Effector memory CD4-positive, alpha-beta T cell (primary cell): ENCODE results near the gene PSMA7.
"Not testable (repeated sequence)": the region's sequence is repeated elsewhere in the genome, so short reads cannot be mapped to it uniquely, and the experiment has no call there.

Source experiments
- DNase-seq, 3 donors: peaks; one replicate each; pipeline ENCODE4 v3.0.0-alpha.2; 2020
- H3K27ac ChIP-seq: 2 replicates; pipeline ENCODE4 v1.7.0; 2013; ENCODE audit warnings: mild to moderate bottlenecking, low read length, moderate library complexity; ENCODE audit not compliant: insufficient read depth, poor library complexity, severe bottlenecking
- H3K27me3 ChIP-seq: replicated peaks from 2 replicates; pipeline ENCODE4 v1.7.0; 2013; ENCODE audit warnings: mild to moderate bottlenecking, low read length; ENCODE audit not compliant: insufficient read depth, control insufficient read depth, poor library complexity, severe bottlenecking
- H3K36me3 ChIP-seq: 2 replicates; pipeline ENCODE4 v1.7.0; 2013; ENCODE audit warnings: mild to moderate bottlenecking, low read length, moderate library complexity; ENCODE audit not compliant: control insufficient read depth, insufficient read depth
- H3K4me1 ChIP-seq: 2 replicates; pipeline ENCODE4 v1.7.0; 2013; ENCODE audit warnings: low read length, mild to moderate bottlenecking; ENCODE audit not compliant: control insufficient read depth, insufficient read depth, poor library complexity, severe bottlenecking
- H3K4me3 ChIP-seq: 2 replicates; pipeline ENCODE4 v1.7.0; 2013; ENCODE audit warnings: low read length, low read depth, mild to moderate bottlenecking; ENCODE audit not compliant: insufficient read depth, poor library complexity, severe bottlenecking
- H3K9me3 ChIP-seq: 2 replicates; pipeline ENCODE4 v1.7.0; 2013; ENCODE audit warnings: mild to moderate bottlenecking, low read length, moderate library complexity; ENCODE audit not compliant: control insufficient read depth

Gene PSMA7

DNA sequence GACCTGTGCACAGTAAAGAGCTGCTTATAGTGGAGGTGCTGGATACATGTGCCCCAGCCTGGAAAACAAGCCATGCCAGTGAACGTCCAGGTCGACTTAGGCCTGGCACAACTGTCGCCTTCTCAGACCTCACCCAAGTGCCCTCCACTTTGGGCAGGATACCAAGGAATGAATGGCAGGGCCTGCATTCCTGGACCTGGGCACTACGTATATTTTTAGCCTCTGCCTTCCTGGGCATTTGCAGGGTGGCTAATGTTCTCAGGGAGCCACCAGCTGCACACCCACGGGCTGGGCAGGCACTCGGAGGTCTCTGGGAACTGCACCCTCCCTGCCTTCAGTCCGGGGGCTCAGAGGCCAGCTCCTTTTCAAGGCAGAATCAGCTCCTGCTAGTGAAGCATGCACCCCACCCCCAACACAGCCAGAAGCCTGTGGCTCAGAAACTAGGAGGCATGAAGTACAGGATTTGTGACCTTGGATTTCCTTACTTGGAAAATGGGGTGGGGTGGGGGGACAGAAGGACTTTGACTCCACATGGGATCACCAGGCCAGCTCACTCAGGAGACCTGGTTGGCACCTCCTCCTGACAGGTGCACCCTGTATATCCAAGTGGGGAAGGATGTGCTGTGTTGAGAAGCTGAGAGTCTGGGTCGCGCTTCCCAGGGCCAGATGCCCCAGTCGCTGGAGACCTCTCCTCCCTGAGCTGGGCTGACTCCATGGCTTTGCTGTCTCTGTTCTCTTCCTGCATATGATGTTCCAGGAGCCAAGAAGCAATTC, 23.4 kb downstream of the PSMA7 start:
- H3K4me1 ChIP-seq: peaks cover 48% of the 10 kb centered on the region
- no peak overlapping the region for H3K4me3 ChIP-seq
- no peaks in the 10 kb centered on the region for H3K9me3 ChIP-seq
- no peak overlapping the region for H3K27ac ChIP-seq
- no peaks in the 10 kb centered on the region for H3K36me3 ChIP-seq
- no peak for DNase-seq
- no peaks in the 10 kb centered on the region for H3K27me3 ChIP-seq

DNA sequence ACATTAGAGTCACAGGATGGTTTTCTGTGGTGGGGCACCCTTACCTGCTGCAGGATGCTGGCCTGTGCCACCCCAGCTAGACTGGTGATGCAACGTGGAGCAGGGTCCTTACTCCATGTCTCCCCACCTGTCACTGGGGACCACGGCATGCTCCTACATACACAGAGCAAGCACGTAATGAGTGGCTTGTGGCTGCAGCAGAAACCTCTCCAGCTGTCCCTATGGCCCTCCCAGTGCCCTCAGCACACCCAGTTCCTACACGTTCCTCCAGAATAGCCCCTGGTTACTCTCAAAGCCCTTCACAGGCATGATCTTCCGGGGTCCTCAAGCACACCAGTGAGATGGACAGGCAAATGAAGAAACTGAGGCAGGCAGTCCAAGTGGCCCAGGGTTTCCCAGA, 24.1 kb downstream of the PSMA7 start:
- H3K4me1 ChIP-seq: peaks cover 44% of the 10 kb centered on the region
- no peak overlapping the region for H3K27ac ChIP-seq
- no peak for DNase-seq
- no peaks in the 10 kb centered on the region for H3K9me3 ChIP-seq
- H3K27me3 ChIP-seq: no peaks in the 10 kb centered on the region
- no peaks in the 10 kb centered on the region for H3K36me3 ChIP-seq
- H3K4me3 ChIP-seq: no peak overlapping the region

GRCh38 chr20:62118113-62119043, 24.8 kb downstream of the PSMA7 start:
- Histone ChIP-seq H3K27me3 (no peaks in the 10 kb centered on the region), H3K9me3 (peaks cover 6% of the 10 kb centered on the region), H3K36me3 (no peaks in the 10 kb centered on the region), H3K4me3 (no peak overlapping the region), H3K4me1 (peaks cover 36% of the 10 kb centered on the region), H3K27ac (peak overlapping the region; percentile 30)
- no peak for DNase-seq

DNA sequence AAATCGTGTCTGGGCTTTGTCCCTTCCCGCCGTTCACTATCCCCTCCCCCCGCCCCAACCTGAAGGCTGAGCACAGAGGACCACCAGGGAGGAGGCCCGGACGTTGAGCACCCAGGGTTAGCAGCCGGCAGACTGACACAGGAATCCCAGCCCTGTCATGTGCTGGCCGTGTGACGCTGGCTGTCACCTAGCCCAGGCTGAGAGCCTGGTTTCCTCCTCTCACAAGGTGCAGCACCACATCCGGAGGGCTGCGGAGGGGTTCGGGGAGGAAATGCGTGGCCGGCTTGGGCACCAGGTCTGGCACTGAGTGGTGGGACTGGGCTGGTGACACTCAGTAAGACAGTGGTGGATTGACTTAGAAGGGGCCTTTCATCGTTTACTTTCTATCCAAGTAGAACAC, 25.5 kb downstream of the PSMA7 start:
- H3K4me1 ChIP-seq: peaks cover 31% of the 10 kb centered on the region
- H3K9me3 ChIP-seq: peaks cover 13% of the 10 kb centered on the region
- no peaks in the 10 kb centered on the region for H3K36me3 ChIP-seq
- H3K27ac ChIP-seq: peak overlapping the region; percentile 30
- DNase-seq: peak; percentile 73 to 84 (median 81)
- no peaks in the 10 kb centered on the region for H3K27me3 ChIP-seq
- H3K4me3 ChIP-seq: peak overlapping the region; percentile 1

GRCh38 chr20:62117362-62117646, 25.9 kb downstream of the PSMA7 start:
- Histone ChIP-seq H3K36me3 (no peaks in the 10 kb centered on the region), H3K4me3 (peak overlapping the region; percentile 1), H3K27ac (peak overlapping the region; percentile 8), H3K9me3 (peaks cover 16% of the 10 kb centered on the region), H3K27me3 (no peaks in the 10 kb centered on the region), H3K4me1 (peaks cover 31% of the 10 kb centered on the region)
- DNase-seq: no peak

DNA sequence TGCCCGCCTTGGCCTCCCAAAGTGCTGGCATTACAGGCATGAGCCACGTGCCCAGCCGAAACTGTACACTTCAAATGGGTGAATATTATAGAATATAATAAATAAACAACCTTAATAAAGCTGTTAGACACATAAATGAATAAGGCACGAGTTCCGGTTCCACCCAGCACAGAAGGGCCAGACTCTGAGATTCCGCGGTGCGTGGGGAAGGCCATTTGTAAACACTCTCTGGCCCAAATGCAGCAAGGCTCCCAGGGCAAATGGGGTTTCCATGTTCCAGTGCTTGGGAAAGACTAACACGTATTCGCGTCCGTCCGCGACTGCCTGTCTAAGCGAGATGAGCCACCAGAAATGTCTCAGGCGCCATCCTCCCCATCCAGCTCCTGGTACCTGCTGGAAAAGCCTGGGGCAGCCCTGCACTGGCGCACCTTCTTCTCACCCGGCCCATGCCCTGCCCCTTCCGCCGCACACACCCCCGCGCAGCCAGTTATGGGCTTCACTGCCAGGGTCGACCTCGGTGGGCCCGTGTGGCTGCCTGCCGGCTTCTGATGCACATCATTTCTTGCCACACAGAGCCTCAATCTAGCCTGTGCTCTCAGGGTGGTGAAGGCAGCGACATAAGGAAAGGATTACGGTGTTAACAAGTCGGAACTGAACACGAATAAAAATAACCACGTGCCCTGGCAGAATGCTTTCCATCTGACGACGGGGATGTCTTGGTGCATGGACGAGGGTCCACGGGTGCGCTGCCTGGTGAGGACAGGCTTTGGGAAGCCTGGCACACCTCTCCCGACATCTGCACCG, 26.4 kb downstream of the PSMA7 start:
- H3K4me3 ChIP-seq: no peak overlapping the region
- no peaks in the 10 kb centered on the region for H3K36me3 ChIP-seq
- H3K4me1 ChIP-seq: peaks cover 31% of the 10 kb centered on the region
- peaks cover 21% of the 10 kb centered on the region for H3K9me3 ChIP-seq
- DNase-seq: no peak
- H3K27me3 ChIP-seq: no peaks in the 10 kb centered on the region
- H3K27ac ChIP-seq: peak overlapping the region; percentile 8

- H3K27ac ChIP-seq, H3K27me3 ChIP-seq, H3K36me3 ChIP-seq, DNase-seq, H3K4me3 ChIP-seq: not testable (repeated sequence)
- Histone ChIP-seq H3K9me3 (peaks cover 21% of the 10 kb centered on the region), H3K4me1 (peaks cover 25% of the 10 kb centered on the region)
Measured at GRCh38 chr20:62115800-62116407, 27.3 kb downstream of the PSMA7 start.

DNA sequence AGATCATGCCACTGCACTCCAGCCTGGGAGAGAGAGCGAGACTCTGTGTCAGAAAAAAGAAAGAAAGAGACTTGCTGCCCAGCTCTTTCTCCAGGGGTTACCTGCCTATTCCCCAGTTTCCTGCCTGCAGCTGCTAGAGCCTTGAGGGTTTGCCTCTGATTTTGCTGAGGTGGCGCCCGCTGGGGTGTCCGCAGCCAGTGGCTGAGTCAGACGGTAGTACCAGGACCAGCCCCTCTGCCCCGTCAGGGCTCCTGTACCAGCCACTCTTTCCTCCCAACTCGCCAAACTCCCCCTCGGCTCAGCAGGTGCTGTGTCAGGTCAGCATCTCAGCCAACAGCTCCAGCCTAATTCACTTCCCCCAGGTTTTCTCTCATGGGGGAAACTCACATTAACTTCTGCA, 28.3 kb downstream of the PSMA7 start:
- no peak overlapping the region for H3K4me3 ChIP-seq
- H3K4me1 ChIP-seq: peaks cover 22% of the 10 kb centered on the region
- H3K27ac ChIP-seq: no peak overlapping the region
- peaks cover 21% of the 10 kb centered on the region for H3K9me3 ChIP-seq
- H3K36me3 ChIP-seq: no peaks in the 10 kb centered on the region
- no peak for DNase-seq
- no peaks in the 10 kb centered on the region for H3K27me3 ChIP-seq

- Histone ChIP-seq H3K27me3 (no peaks in the 10 kb centered on the region), H3K36me3 (no peaks in the 10 kb centered on the region), H3K4me1 (peaks cover 8% of the 10 kb centered on the region), H3K27ac (no peak overlapping the region), H3K9me3 (peaks cover 33% of the 10 kb centered on the region), H3K4me3 (no peak overlapping the region)
- no peak for DNase-seq
Measured at GRCh38 chr20:62112368-62112767, 30.8 kb downstream of the PSMA7 start.
